ENCODE data around the gene ZBTB3.

DNA sequence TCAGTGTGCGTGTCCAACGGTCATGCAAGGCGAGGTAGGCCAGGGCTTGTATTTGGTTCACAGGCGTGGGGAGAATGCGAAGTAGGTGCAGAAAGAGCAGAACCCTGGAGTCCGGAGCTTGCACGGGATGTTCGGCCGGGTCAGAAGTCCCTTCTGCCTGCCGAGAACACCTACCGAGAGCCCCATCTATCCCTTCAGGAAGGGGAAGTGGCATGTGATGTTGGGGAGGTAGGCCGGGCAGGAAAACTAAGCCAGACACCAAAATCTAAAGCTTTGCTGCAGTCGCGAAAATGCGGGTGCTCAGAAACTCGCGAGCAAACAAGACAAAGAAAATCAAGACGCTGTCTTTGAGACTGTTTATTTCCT is 16.8 kb upstream of the ZBTB3 start:
- TF ChIP-seq, protein P1, sequence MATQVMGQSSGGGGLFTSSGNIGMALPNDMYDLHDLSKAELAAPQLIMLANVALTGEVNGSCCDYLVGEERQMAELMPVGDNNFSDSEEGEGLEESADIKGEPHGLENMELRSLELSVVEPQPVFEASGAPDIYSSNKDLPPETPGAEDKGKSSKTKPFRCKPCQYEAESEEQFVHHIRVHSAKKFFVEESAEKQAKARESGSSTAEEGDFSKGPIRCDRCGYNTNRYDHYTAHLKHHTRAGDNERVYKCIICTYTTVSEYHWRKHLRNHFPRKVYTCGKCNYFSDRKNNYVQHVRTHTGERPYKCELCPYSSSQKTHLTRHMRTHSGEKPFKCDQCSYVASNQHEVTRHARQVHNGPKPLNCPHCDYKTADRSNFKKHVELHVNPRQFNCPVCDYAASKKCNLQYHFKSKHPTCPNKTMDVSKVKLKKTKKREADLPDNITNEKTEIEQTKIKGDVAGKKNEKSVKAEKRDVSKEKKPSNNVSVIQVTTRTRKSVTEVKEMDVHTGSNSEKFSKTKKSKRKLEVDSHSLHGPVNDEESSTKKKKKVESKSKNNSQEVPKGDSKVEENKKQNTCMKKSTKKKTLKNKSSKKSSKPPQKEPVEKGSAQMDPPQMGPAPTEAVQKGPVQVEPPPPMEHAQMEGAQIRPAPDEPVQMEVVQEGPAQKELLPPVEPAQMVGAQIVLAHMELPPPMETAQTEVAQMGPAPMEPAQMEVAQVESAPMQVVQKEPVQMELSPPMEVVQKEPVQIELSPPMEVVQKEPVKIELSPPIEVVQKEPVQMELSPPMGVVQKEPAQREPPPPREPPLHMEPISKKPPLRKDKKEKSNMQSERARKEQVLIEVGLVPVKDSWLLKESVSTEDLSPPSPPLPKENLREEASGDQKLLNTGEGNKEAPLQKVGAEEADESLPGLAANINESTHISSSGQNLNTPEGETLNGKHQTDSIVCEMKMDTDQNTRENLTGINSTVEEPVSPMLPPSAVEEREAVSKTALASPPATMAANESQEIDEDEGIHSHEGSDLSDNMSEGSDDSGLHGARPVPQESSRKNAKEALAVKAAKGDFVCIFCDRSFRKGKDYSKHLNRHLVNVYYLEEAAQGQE (tag by site-specific recombination; IDR thresholded peaks at IDR 0.05): no peak
- TF ChIP-seq, protein P2, sequence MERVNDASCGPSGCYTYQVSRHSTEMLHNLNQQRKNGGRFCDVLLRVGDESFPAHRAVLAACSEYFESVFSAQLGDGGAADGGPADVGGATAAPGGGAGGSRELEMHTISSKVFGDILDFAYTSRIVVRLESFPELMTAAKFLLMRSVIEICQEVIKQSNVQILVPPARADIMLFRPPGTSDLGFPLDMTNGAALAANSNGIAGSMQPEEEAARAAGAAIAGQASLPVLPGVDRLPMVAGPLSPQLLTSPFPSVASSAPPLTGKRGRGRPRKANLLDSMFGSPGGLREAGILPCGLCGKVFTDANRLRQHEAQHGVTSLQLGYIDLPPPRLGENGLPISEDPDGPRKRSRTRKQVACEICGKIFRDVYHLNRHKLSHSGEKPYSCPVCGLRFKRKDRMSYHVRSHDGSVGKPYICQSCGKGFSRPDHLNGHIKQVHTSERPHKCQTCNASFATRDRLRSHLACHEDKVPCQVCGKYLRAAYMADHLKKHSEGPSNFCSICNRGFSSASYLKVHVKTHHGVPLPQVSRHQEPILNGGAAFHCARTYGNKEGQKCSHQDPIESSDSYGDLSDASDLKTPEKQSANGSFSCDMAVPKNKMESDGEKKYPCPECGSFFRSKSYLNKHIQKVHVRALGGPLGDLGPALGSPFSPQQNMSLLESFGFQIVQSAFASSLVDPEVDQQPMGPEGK (tag by site-specific recombination; IDR thresholded peaks at IDR 0.05): no peak
- TF ChIP-seq ZNF354C (tag by site-specific recombination; IDR thresholded peaks at IDR 0.05; ENCODE audit: borderline replicate concordance, low read depth): no peak
- TF ChIP-seq ZNF274 (IDR thresholded peaks at IDR 0.05; ENCODE audit: low read length): no peak
- TF ChIP-seq ZNF274 (tag by site-specific recombination; IDR thresholded peaks at IDR 0.05; ENCODE audit: borderline replicate concordance): no peak
- TF ChIP-seq, protein P3, sequence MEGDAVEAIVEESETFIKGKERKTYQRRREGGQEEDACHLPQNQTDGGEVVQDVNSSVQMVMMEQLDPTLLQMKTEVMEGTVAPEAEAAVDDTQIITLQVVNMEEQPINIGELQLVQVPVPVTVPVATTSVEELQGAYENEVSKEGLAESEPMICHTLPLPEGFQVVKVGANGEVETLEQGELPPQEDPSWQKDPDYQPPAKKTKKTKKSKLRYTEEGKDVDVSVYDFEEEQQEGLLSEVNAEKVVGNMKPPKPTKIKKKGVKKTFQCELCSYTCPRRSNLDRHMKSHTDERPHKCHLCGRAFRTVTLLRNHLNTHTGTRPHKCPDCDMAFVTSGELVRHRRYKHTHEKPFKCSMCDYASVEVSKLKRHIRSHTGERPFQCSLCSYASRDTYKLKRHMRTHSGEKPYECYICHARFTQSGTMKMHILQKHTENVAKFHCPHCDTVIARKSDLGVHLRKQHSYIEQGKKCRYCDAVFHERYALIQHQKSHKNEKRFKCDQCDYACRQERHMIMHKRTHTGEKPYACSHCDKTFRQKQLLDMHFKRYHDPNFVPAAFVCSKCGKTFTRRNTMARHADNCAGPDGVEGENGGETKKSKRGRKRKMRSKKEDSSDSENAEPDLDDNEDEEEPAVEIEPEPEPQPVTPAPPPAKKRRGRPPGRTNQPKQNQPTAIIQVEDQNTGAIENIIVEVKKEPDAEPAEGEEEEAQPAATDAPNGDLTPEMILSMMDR (tag by site-specific recombination; IDR thresholded peaks at IDR 0.05): no peak
- no peak for TF ChIP-seq ZNF423 (tag by site-specific recombination; IDR thresholded peaks at IDR 0.05)
- TF ChIP-seq ZNF747 (tag by site-specific recombination; IDR thresholded peaks at IDR 0.05): no peak
- TF ChIP-seq ZBTB17 (tag by site-specific recombination; IDR thresholded peaks at IDR 0.05): no peak
- no peak for TF ChIP-seq ZNF138 (tag by site-specific recombination; IDR thresholded peaks at IDR 0.05; ENCODE audit: borderline replicate concordance)
- TF ChIP-seq, protein P4, sequence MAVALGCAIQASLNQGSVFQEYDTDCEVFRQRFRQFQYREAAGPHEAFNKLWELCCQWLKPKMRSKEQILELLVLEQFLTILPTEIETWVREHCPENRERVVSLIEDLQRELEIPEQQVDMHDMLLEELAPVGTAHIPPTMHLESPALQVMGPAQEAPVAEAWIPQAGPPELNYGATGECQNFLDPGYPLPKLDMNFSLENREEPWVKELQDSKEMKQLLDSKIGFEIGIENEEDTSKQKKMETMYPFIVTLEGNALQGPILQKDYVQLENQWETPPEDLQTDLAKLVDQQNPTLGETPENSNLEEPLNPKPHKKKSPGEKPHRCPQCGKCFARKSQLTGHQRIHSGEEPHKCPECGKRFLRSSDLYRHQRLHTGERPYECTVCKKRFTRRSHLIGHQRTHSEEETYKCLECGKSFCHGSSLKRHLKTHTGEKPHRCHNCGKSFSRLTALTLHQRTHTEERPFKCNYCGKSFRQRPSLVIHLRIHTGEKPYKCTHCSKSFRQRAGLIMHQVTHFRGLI (tag by site-specific recombination; IDR thresholded peaks at IDR 0.05): no peak
- no peak for TF ChIP-seq PRDM1 (tag by site-specific recombination; IDR thresholded peaks at IDR 0.05)
- TF ChIP-seq ZNF510 (tag by site-specific recombination; IDR thresholded peaks at IDR 0.05; ENCODE audit: insufficient replicate concordance): no peak
- TF ChIP-seq ZNF654 (tag by site-specific recombination; IDR thresholded peaks at IDR 0.05; ENCODE audit: low read depth): no peak
- TF ChIP-seq ZNF549 (tag by site-specific recombination; IDR thresholded peaks at IDR 0.05): no peak

Measured in HEK293 (cell line).